MCF 10A (cell line): ENCODE data around the gene RRAGC. TPM values are rescaled to one million over a fixed set of nuclear protein-coding genes. Genes with fewer than 3 reads are reported as not detected.

Experiments used
- BruUV-seq: library from RNA; stranded (reverse); fragments of 400-500 nt; replicated peaks from 2 replicates; lab custom pipeline; 2021; lab: Mats Ljungman, UMichigan
- CTCF ChIA-PET: fragments of 300-600 bp; sonication (Branson Sonifier 250); formaldehyde crosslinking; extraction: SDS; loops from one replicate; lab custom pipeline; 2021; ENCODE audit warnings: antibody characterized with exemption, inconsistent platforms; lab: Yijun Ruan, JAX
- POLR2A ChIA-PET: fragments of 300-600, 350-650 bp; sonication (Branson Sonifier 250); formaldehyde crosslinking; extraction: SDS; loops from one replicate; lab custom pipeline; 2020; ENCODE audit warnings: antibody characterized with exemption, inconsistent platforms; lab: Yijun Ruan, JAX
- DNase-seq: peaks from one replicate; pipeline ENCODE4 v3.0.0-alpha.2; 2018; ENCODE audit not compliant: unreplicated experiment
- H3K27ac Mint-ChIP-seq: one replicate; pipeline ENCODE4 v1.8.0; 2022; ENCODE audit warnings: mild to moderate bottlenecking, low read depth, mixed read lengths; ENCODE audit not compliant: unreplicated experiment
- H3K27me3 Mint-ChIP-seq: one replicate; pipeline ENCODE4 v1.8.0; 2022; ENCODE audit warnings: mixed read lengths; ENCODE audit not compliant: insufficient read depth, unreplicated experiment
- H3K36me3 Mint-ChIP-seq: one replicate; pipeline ENCODE4 v1.8.0; 2022; ENCODE audit warnings: mild to moderate bottlenecking, moderate library complexity, mixed read lengths; ENCODE audit not compliant: insufficient read depth, unreplicated experiment
- H3K4me1 Mint-ChIP-seq: one replicate; pipeline ENCODE4 v1.8.0; 2022; ENCODE audit warnings: mixed read lengths; ENCODE audit not compliant: insufficient read depth, unreplicated experiment
- H3K4me3 Mint-ChIP-seq: one replicate; pipeline ENCODE4 v1.8.0; 2022; ENCODE audit warnings: mild to moderate bottlenecking, moderate library complexity, mixed read lengths; ENCODE audit not compliant: unreplicated experiment
- H3K9me3 Mint-ChIP-seq: one replicate; pipeline ENCODE4 v1.8.0; 2022; ENCODE audit warnings: mixed read lengths; ENCODE audit not compliant: unreplicated experiment
- intact Hi-C: fragments of 100-400 bp; cut with micrococcal nuclease; formaldehyde crosslinking; loops from 2 replicates; pipeline ENCODE4 v1.14.1; 2022
- total RNA-seq: library from RNA; stranded (reverse); gene quantifications from 2 replicates; pipeline ENCODE4 v1.2.3, GENCODE V29; 2022
- TF ChIP-seq, protein P1 (sequence below): fragments of 200-600 bp; IDR thresholded peaks from one replicate; pipeline ENCODE4 v1.8.0; 2022; ENCODE audit warnings: antibody characterized with exemption, mild to moderate bottlenecking; ENCODE audit not compliant: unreplicated experiment

Gene RRAGC
- total RNA-seq, 1 experiment from 2014 or later, result 23.3 TPM

DNA sequence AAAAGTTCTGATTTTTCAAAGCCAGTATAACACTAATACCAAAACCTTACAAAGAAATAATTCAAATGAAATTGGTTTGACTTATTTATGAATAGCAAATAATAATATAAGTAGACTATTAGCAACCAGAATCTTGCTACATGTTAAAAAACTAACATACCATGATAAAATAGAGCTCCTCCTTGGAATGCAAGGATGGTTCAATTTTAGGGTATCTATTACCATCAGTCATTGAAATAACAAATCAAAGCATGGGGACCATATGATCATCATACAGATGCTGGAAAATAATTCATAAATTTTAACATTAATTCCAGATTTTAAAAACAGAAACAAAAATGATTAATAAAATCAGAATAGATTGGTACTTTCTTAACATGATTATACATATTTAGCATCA lies 66.3 kb downstream of the RRAGC start:
- Mint-ChIP-seq H3K4me3 (no peak overlapping the region), H3K27ac (no peak overlapping the region), H3K4me1 (no peaks in the 10 kb centered on the region), H3K27me3 (peaks cover 38% of the 10 kb centered on the region), H3K9me3 (no peaks in the 10 kb centered on the region), H3K36me3 (no peaks in the 10 kb centered on the region)
- intact Hi-C loops, result no loop called here
- no TSS peak for BruUV-seq
- no peak for DNase-seq
- ChIA-PET CTCF (interaction anchor here (0.7 kb wide), 1 partner anchor 343 kb away, joined by 4 read pairs; no protein-coding TSS in a partner anchor), POLR2A (interaction anchor here (0.5 kb wide), 1 partner anchor 8 kb away, joined by 3 read pairs; no protein-coding TSS in a partner anchor)
- TF ChIP-seq, protein P1, sequence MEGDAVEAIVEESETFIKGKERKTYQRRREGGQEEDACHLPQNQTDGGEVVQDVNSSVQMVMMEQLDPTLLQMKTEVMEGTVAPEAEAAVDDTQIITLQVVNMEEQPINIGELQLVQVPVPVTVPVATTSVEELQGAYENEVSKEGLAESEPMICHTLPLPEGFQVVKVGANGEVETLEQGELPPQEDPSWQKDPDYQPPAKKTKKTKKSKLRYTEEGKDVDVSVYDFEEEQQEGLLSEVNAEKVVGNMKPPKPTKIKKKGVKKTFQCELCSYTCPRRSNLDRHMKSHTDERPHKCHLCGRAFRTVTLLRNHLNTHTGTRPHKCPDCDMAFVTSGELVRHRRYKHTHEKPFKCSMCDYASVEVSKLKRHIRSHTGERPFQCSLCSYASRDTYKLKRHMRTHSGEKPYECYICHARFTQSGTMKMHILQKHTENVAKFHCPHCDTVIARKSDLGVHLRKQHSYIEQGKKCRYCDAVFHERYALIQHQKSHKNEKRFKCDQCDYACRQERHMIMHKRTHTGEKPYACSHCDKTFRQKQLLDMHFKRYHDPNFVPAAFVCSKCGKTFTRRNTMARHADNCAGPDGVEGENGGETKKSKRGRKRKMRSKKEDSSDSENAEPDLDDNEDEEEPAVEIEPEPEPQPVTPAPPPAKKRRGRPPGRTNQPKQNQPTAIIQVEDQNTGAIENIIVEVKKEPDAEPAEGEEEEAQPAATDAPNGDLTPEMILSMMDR, result no peak

DNA sequence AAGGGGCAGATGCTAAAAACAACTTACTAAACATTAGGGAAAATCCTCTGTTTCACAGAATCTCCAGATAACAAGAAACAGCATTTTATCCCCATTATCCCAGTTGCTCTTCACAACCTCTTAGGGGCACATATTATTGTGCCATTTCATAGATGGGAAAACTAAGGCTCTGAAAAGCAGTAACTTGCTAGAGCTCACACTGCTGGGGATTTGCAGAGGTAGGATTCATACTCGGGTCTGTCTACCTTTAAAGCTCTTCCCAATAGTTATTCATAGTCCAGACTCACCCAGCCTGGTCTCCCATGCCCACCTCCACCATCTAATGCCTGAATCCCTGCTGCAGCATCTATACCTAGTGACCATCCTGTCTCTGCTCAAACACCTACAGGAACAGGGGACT lies 67.7 kb downstream of the RRAGC start:
- TF ChIP-seq, protein P1, result no peak
- Mint-ChIP-seq H3K27ac (no peak overlapping the region), H3K36me3 (no peaks in the 10 kb centered on the region), H3K9me3 (no peaks in the 10 kb centered on the region), H3K4me3 (no peak overlapping the region), H3K4me1 (no peaks in the 10 kb centered on the region), H3K27me3 (peaks cover 24% of the 10 kb centered on the region)
- CTCF ChIA-PET, result interaction anchor here (0.6 kb wide), 1 partner anchor 978 kb away, joined by 3 read pairs; no protein-coding TSS in a partner anchor
- intact Hi-C loops, result no loop called here
- POLR2A ChIA-PET, result no interaction called here
- DNase-seq, result no peak
- no TSS peak for BruUV-seq

DNA sequence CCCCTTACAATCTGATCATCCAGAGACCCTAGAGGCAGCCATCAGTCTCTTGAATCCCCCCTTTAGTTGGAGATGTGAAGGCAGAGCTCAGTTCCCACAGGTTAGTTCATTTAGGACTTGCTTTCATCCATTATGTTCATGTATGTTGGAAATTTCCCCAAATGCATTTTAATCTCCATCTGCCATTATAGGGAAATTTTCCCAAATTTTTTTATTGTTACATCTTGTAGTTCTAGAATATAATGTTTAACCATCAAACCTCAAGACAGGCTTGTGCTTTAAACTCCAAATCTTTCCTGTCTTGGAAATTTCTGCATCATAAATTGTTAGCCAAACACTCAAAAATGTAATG lies 68.4 kb downstream of the RRAGC start:
- Mint-ChIP-seq H3K9me3 (no peaks in the 10 kb centered on the region), H3K4me1 (peaks cover 5% of the 10 kb centered on the region), H3K27me3 (peaks cover 23% of the 10 kb centered on the region), H3K27ac (no peak overlapping the region), H3K4me3 (no peak overlapping the region), H3K36me3 (no peaks in the 10 kb centered on the region)
- CTCF ChIA-PET, result no interaction called here
- intact Hi-C loops, result no loop called here
- BruUV-seq, result no TSS peak
- POLR2A ChIA-PET, result no interaction called here
- DNase-seq, result no peak
- TF ChIP-seq, protein P1, result no peak

DNA sequence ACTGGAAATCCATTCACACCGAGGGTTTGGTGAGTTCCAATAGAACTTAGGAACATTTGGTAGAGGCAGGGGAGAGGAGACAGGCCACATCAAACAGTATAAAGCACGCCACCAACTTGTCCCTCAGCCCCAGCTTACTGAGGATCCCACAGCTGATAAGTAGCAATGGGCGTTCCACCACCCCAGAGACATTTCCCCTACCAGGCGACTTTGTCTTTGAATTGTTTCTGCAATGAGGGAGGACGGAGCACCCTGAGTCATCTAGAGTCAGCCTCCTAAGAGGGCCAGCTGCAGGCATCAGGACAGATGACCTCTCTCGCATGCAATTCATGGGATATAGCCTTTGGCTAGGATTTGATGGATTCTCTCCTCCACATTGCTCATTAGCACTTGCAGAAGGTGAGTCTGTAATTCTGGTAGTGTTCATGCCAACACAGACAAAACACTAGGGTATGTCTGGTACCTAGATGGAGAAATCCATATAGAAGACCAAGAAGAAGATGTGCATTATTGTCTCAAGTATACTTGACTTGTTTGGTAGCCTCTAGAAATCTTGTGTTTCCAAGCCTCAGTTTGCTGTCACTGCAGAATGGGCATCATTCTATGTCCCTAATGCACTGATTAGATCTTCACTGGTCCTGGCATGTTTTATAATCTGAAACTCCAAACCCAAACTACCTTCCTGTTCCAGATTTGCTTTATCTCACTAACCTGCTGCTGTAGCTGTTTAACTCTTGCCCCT lies 69.0 kb downstream of the RRAGC start:
- ChIA-PET CTCF (no interaction called here), POLR2A (no interaction called here)
- no TSS peak for BruUV-seq
- no peak overlapping the region for H3K27ac Mint-ChIP-seq
- peaks cover 23% of the 10 kb centered on the region for H3K27me3 Mint-ChIP-seq
- intact Hi-C loops, result no loop called here
- TF ChIP-seq, protein P1, result no peak
- H3K36me3 Mint-ChIP-seq, result no peaks in the 10 kb centered on the region
- H3K9me3 Mint-ChIP-seq, result no peaks in the 10 kb centered on the region
- peaks cover 5% of the 10 kb centered on the region for H3K4me1 Mint-ChIP-seq
- H3K4me3 Mint-ChIP-seq, result no peak overlapping the region
- DNase-seq, result peak; percentile 16
